H9 (cell line): ENCODE results near the gene RNF40. TPM values are rescaled to one million over a fixed set of nuclear protein-coding genes. Genes with fewer than 3 reads are reported as not detected.

ENCODE experiments used
- DNase-seq: peaks from one replicate; pipeline ENCODE4 v3.0.0-alpha.2; 2017
- H2AFZ ChIP-seq: one replicate; pipeline ENCODE4 v1.6.1; 2013; ENCODE audit warnings: mild to moderate bottlenecking, low read length, control low read depth, moderate library complexity
- H2AK5ac ChIP-seq: 2 replicates; pipeline ENCODE4 v1.6.1; 2013; ENCODE audit warnings: low read length, control low read depth, mixed read lengths; ENCODE audit not compliant: insufficient read length
- H2BK120ac ChIP-seq: one replicate; pipeline ENCODE4 v1.6.1; 2013; ENCODE audit warnings: low read depth, mild to moderate bottlenecking, low read length, control low read depth, inconsistent platforms; ENCODE audit not compliant: poor library complexity, severe bottlenecking
- H2BK12ac ChIP-seq: 2 replicates; pipeline ENCODE4 v1.6.1; 2013; ENCODE audit warnings: low read length, control low read depth, mixed read lengths, low read depth; ENCODE audit not compliant: insufficient read length
- H2BK15ac ChIP-seq: 2 replicates; pipeline ENCODE4 v1.6.1; 2013; ENCODE audit warnings: low read depth, low read length, control low read depth
- H2BK20ac ChIP-seq: one replicate; pipeline ENCODE4 v1.6.1; 2013; ENCODE audit warnings: low read depth, mild to moderate bottlenecking, low read length, control low read depth, inconsistent platforms; ENCODE audit not compliant: poor library complexity, severe bottlenecking
- H2BK5ac ChIP-seq: 2 replicates; pipeline ENCODE4 v1.6.1; 2013; ENCODE audit warnings: low read length, control low read depth, mixed read lengths; ENCODE audit not compliant: insufficient read length
- H3K14ac ChIP-seq: 2 replicates; pipeline ENCODE4 v1.6.1; 2013; ENCODE audit warnings: low read length, control low read depth; ENCODE audit not compliant: insufficient read depth
- H3K18ac ChIP-seq: 2 replicates; pipeline ENCODE4 v1.6.1; 2013; ENCODE audit warnings: low read depth, mild to moderate bottlenecking, mixed read lengths, low read length, control low read depth; ENCODE audit not compliant: insufficient read length
- H3K23ac ChIP-seq: 2 replicates; pipeline ENCODE4 v1.6.1; 2013; ENCODE audit warnings: low read length, control low read depth, mixed read lengths, low read depth; ENCODE audit not compliant: insufficient read length
- H3K23me2 ChIP-seq: 2 replicates; pipeline ENCODE4 v1.6.1; 2013; ENCODE audit warnings: low read depth, mild to moderate bottlenecking, mixed read lengths, low read length, control low read depth; ENCODE audit not compliant: insufficient read length, poor library complexity, severe bottlenecking
- H3K27ac ChIP-seq: 2 replicates; pipeline ENCODE4 v1.5.1; 2013; ENCODE audit warnings: low read length, control low read depth, mixed read lengths, low read depth; ENCODE audit not compliant: insufficient read length
- H3K27me3 ChIP-seq: 2 replicates; pipeline ENCODE4 v1.6.1; 2013; ENCODE audit warnings: low read length, control low read depth, inconsistent platforms; ENCODE audit not compliant: insufficient read depth
- H3K4ac ChIP-seq: 2 replicates; pipeline ENCODE4 v1.6.1; 2013; ENCODE audit warnings: low read depth, mild to moderate bottlenecking, control low read depth, inconsistent platforms, low read length, moderate library complexity
- H3K4me1 ChIP-seq: 2 replicates; pipeline ENCODE4 v1.6.1; 2013; ENCODE audit warnings: low read length, control low read depth, inconsistent platforms; ENCODE audit not compliant: insufficient read depth
- H3K4me2 ChIP-seq: 2 replicates; pipeline ENCODE4 v1.6.1; 2013; ENCODE audit warnings: low read length, control low read depth, mixed read lengths; ENCODE audit not compliant: insufficient read length, insufficient read depth
- H3K56ac ChIP-seq: 2 replicates; pipeline ENCODE4 v1.6.1; 2013; ENCODE audit warnings: low read depth, mild to moderate bottlenecking, mixed read lengths, low read length, control low read depth; ENCODE audit not compliant: insufficient read length
- H3K79me1 ChIP-seq: 2 replicates; pipeline ENCODE4 v1.6.1; 2013; ENCODE audit warnings: low read depth, mild to moderate bottlenecking, moderate library complexity, low read length, control low read depth, inconsistent platforms; ENCODE audit not compliant: insufficient read depth, poor library complexity, severe bottlenecking
- H3K79me2 ChIP-seq: 2 replicates; pipeline ENCODE4 v1.6.1; 2013; ENCODE audit warnings: low read length, control low read depth, inconsistent platforms; ENCODE audit not compliant: insufficient read depth
- H3K9ac ChIP-seq: 2 replicates; pipeline ENCODE4 v1.6.1; 2013; ENCODE audit warnings: low read length, control low read depth, mixed read lengths; ENCODE audit not compliant: insufficient read length; ENCODE audit errors: extremely low read depth
- H3K9me3 ChIP-seq: one replicate; pipeline ENCODE4 v1.6.1; 2013; ENCODE audit warnings: low read depth, low read length, inconsistent platforms; ENCODE audit not compliant: control insufficient read depth
- H3T11ph ChIP-seq: one replicate; pipeline ENCODE4 v1.6.1; 2013; ENCODE audit warnings: mild to moderate bottlenecking, low read length, control low read depth, inconsistent platforms
- H4K20me1 ChIP-seq: one replicate; pipeline ENCODE4 v1.6.1; 2013; ENCODE audit not compliant: control insufficient read depth, insufficient read length, insufficient read depth
- H4K5ac ChIP-seq: 2 replicates; pipeline ENCODE4 v1.6.1; 2013; ENCODE audit warnings: low read depth, mild to moderate bottlenecking, mixed read lengths, low read length, control low read depth; ENCODE audit not compliant: insufficient read length
- H4K8ac ChIP-seq: replicated peaks from 2 replicates; pipeline ENCODE4 v1.6.1; 2013; ENCODE audit warnings: low read length, control low read depth, mixed read lengths, low read depth; ENCODE audit not compliant: insufficient read length
- H4K91ac ChIP-seq: 2 replicates; pipeline ENCODE4 v1.6.1; 2013; ENCODE audit warnings: low read depth, mild to moderate bottlenecking, moderate library complexity, mixed read lengths, low read length, control low read depth; ENCODE audit not compliant: insufficient read length
- H3K27ac Mint-ChIP-seq, 3 experiments: 2 replicates in 2 of 3; 3 replicates in 1 of 3; pipeline ENCODE4 v1.8.0; 2020 to 2021; ENCODE audit warnings: mixed read lengths in 3 of 3, mild to moderate bottlenecking in 1 of 3, moderate library complexity in 1 of 3
- H3K27me3 Mint-ChIP-seq: 2 replicates; pipeline ENCODE4 v1.8.0; 2021; ENCODE audit warnings: low read depth, mild to moderate bottlenecking, moderate library complexity, mixed read lengths
- H3K36me3 Mint-ChIP-seq, 3 experiments: 2 replicates in 2 of 3; 3 replicates in 1 of 3; pipeline ENCODE4 v1.8.0; 2020 to 2021; ENCODE audit warnings: low read depth in 3 of 3, mixed read lengths in 3 of 3; ENCODE audit not compliant: insufficient read depth in 1 of 3
- H3K4me1 Mint-ChIP-seq, 2 experiments: 2 replicates each; pipeline ENCODE4 v1.8.0; 2020; ENCODE audit warnings: mixed read lengths in 2 of 2
- H3K4me3 Mint-ChIP-seq, 2 experiments: 2 replicates in 1 of 2; 3 replicates in 1 of 2; pipeline ENCODE4 v1.8.0; 2020 to 2021; ENCODE audit warnings: mild to moderate bottlenecking in 2 of 2, mixed read lengths in 2 of 2, moderate library complexity in 1 of 2
- H3K9me3 Mint-ChIP-seq, 2 experiments: 2 replicates in 1 of 2; 3 replicates in 1 of 2; pipeline ENCODE4 v1.8.0; 2020; ENCODE audit warnings: mild to moderate bottlenecking in 2 of 2, mixed read lengths in 2 of 2, moderate library complexity in 1 of 2
- CTCF ChIP-seq: fragments of 200-600 bp; sonication (generic); conservative IDR thresholded peaks from 3 replicates; pipeline ENCODE4 v1.8.0; 2021; ENCODE audit warnings: antibody characterized with exemption, mild to moderate bottlenecking
- WGBS: extraction: QIAGEN DNeasy Blood & Tissue Kit; methylation state at CpG from one replicate; pipeline ENCODE4 v1.1.7; 2013; ENCODE audit warnings: missing lambda C conversion rate, low lambda C conversion rate, mixed read lengths; ENCODE audit not compliant: insufficient read length; ENCODE audit errors: extremely low coverage; 5-methylcytosine and 5-hydroxymethylcytosine counted together
- total RNA-seq: library from RNA; stranded (reverse); gene quantifications from 2 replicates; pipeline ENCODE4 v1.2.1, GENCODE V29; 2021

Gene RNF40
- total RNA-seq, 1 experiment from 2014 or later, result 103 TPM

GRCh38 chr16:30764816-30765465, 2.8 kb downstream of the RNF40 start:
- H3K27ac Mint-ChIP-seq, result no peak overlapping the region
- Histone ChIP-seq H2BK12ac (no peak overlapping the region), H4K91ac (no peak overlapping the region), H4K5ac (no peak overlapping the region), H3K4me2 (no peak overlapping the region), H3T11ph (no peak overlapping the region), H3K18ac (no peak overlapping the region), H2BK5ac (no peak overlapping the region), H3K4me1 (no peaks in the 10 kb centered on the region), H3K4ac (no peak overlapping the region), H3K79me2 (no peaks in the 10 kb centered on the region), H3K56ac (no peak overlapping the region), H3K27ac (no peak overlapping the region), H3K27me3 (no peaks in the 10 kb centered on the region), H3K79me1 (peaks cover 6% of the 10 kb centered on the region), H3K23me2 (peaks cover 20% of the 10 kb centered on the region), H2AK5ac (no peak overlapping the region), H4K20me1 (no peaks in the 10 kb centered on the region), H2AFZ (no peak overlapping the region), H2BK120ac (no peak overlapping the region), H2BK20ac (no peak overlapping the region), H3K9ac (no peak overlapping the region), H2BK15ac (no peak overlapping the region), H3K9me3 (no peaks in the 10 kb centered on the region), H3K23ac (no peak overlapping the region), H3K14ac (no peak overlapping the region), H4K8ac (no peak overlapping the region)
- H3K27me3 Mint-ChIP-seq, result no peaks in the 10 kb centered on the region
- H3K4me3 Mint-ChIP-seq, result no peak overlapping the region
- peaks cover 49 to 74% (median 73%) of the 10 kb centered on the region in 3 experiments for H3K36me3 Mint-ChIP-seq
- no CpG with 5 or more reads among the region's 12 CpGs for WGBS
- H3K4me1 Mint-ChIP-seq, result peaks cover 17 to 18% of the 10 kb centered on the region in 2 experiments
- DNase-seq, result no peak
- H3K9me3 Mint-ChIP-seq, result no peaks in the 10 kb centered on the region
- no peak for TF ChIP-seq CTCF
